A549 (cell line): Measurements from ENCODE around the gene HDAC1. TPM values are rescaled to one million over a fixed set of nuclear protein-coding genes. Genes with fewer than 3 reads are reported as not detected.
"Not testable (repeated sequence)": the region's sequence is repeated elsewhere in the genome, so short reads cannot be mapped to it uniquely, and the experiment has no call there.

Source experiments
- ATAC-seq, 2 experiments: fragments of 200-7000 bp in 1 of 2; fragments of >200 bp in 1 of 2; cut with Nextera tagmentation in 1 of 2; cut with Tn5 transposase in 1 of 2; 3 replicates each; pipeline versions ENCODE4 v1.8.0 to v1.9.1; 2018 to 2020; ENCODE audit warnings: mild to moderate bottlenecking in 1 of 2, moderate library complexity in 1 of 2
- CTCF ChIA-PET: fragments of 300-600 bp; sonication (Branson Sonifier 250); formaldehyde crosslinking; extraction: SDS; loops from one replicate; lab custom pipeline; 2021; ENCODE audit warnings: antibody characterized with exemption, inconsistent platforms; lab: Yijun Ruan, JAX
- POLR2A ChIA-PET: fragments of 350-600 bp; formaldehyde crosslinking; extraction: SDS; loops from one replicate; lab custom pipeline; 2021; ENCODE audit warnings: antibody characterized with exemption, inconsistent platforms; lab: Yijun Ruan, JAX
- DNase-seq, 2 experiments: peaks; one replicate each; pipeline versions ENCODE4 v3.0.0 to v3.0.0-alpha.2; 2011 to 2016; ENCODE audit warnings: low read depth in 1 of 2, low spot score in 1 of 2
- FAIRE-seq: peaks from 2 replicates; lab custom pipeline; 2011; peaks lifted over from hg19 to GRCh38; lab: Jason Lieb, UNC
- H3K27ac ChIP-seq, 2 experiments: fragments of >200 bp; sonication (Bioruptor Twin); formaldehyde crosslinking; 3 replicates each; pipeline ENCODE4 v1.5.1; 2016 to 2017
- H3K4me1 ChIP-seq: fragments of >200 bp; sonication (Bioruptor Twin); formaldehyde crosslinking; 3 replicates; pipeline ENCODE4 v1.6.1; 2016
- H3K4me2 ChIP-seq: fragments of >200 bp; sonication (Bioruptor Twin); formaldehyde crosslinking; 3 replicates; pipeline ENCODE4 v1.6.1; 2016
- H3K4me3 ChIP-seq: fragments of >200 bp; sonication (Bioruptor Twin); formaldehyde crosslinking; 3 replicates; pipeline ENCODE4 v1.5.1; 2016
- H3K9me3 ChIP-seq: fragments of >200 bp; sonication (Bioruptor Twin); formaldehyde crosslinking; 3 replicates; pipeline ENCODE4 v1.6.1; 2016
- CBX2 ChIP-seq: fragments of 200-600 bp; sonication (generic); IDR thresholded peaks from 2 replicates; pipeline ENCODE4 v1.6.1; 2016; ENCODE audit warnings: low read depth, mild to moderate bottlenecking, borderline replicate concordance
- CBX8 ChIP-seq: fragments of 200-600 bp; sonication (generic); IDR thresholded peaks from 2 replicates; pipeline ENCODE4 v1.6.1; 2016
- CEBPB ChIP-seq, 2 experiments: fragments of >200 bp in 1 of 2; sonication (Bioruptor Twin) in 1 of 2; formaldehyde crosslinking in 1 of 2; IDR thresholded peaks; 2 replicates each; pipeline ENCODE4 v1.6.1; 2012 to 2016
- EHF ChIP-seq: fragments of 250-450 bp; sonication (Bioruptor Pico); IDR thresholded peaks from 2 replicates; pipeline ENCODE4 v1.5.0; 2020; ENCODE audit warnings: mild to moderate bottlenecking
- EHMT2 ChIP-seq: fragments of 200-600 bp; sonication (generic); IDR thresholded peaks from 2 replicates; pipeline ENCODE4 v1.6.1; 2016; ENCODE audit warnings: antibody characterized with exemption, low read depth, mild to moderate bottlenecking, moderate library complexity
- FOSB ChIP-seq: fragments of 250-450 bp; sonication (Bioruptor Pico); IDR thresholded peaks from 2 replicates; pipeline ENCODE4 v1.5.0; 2020; ENCODE audit warnings: mild to moderate bottlenecking, moderate library complexity
- HEYL ChIP-seq: fragments of 250-450 bp; sonication (Bioruptor Pico); IDR thresholded peaks from 2 replicates; pipeline ENCODE4 v1.8.0; 2021; ENCODE audit warnings: mild to moderate bottlenecking, moderate library complexity
- HOXB13 ChIP-seq: fragments of 250-450 bp; sonication (Bioruptor Pico); IDR thresholded peaks from 2 replicates; pipeline ENCODE4 v1.5.0; 2020; ENCODE audit warnings: low read depth, mild to moderate bottlenecking, moderate library complexity
- JUNB ChIP-seq: fragments of >200 bp; sonication (Bioruptor Twin); formaldehyde crosslinking; IDR thresholded peaks from 2 replicates; pipeline ENCODE4 v1.6.1; 2016
- KDM5A ChIP-seq: fragments of 200-600 bp; sonication (generic); IDR thresholded peaks from 2 replicates; pipeline ENCODE4 v1.6.1; 2016; ENCODE audit warnings: antibody characterized with exemption, mild to moderate bottlenecking
- MAZ ChIP-seq: fragments of 150-350 bp; IDR thresholded peaks from 2 replicates; pipeline ENCODE4 v1.6.1; 2014; ENCODE audit warnings: antibody characterized with exemption, low read depth, low read length, borderline replicate concordance
- MYC ChIP-seq: IDR thresholded peaks from 2 replicates; pipeline ENCODE4 v1.6.1; 2012; ENCODE audit warnings: mild to moderate bottlenecking, inconsistent platforms, low read length, improper control_type of control experiment, borderline replicate concordance
- POLR2AphosphoS2 ChIP-seq: conservative IDR thresholded peaks from 2 replicates; pipeline ENCODE4 v1.6.1; 2012; ENCODE audit warnings: low read length, improper control_type of control experiment, inconsistent platforms
- RAD21 ChIP-seq, 2 experiments: fragments of >200 bp in 1 of 2; sonication (Bioruptor Twin) in 1 of 2; formaldehyde crosslinking in 1 of 2; IDR thresholded peaks in 1 of 2; conservative IDR thresholded peaks in 1 of 2; 2 replicates in 1 of 2; 3 replicates in 1 of 2; pipeline ENCODE4 v1.6.1; 2012 to 2018; ENCODE audit warnings: inconsistent platforms in 1 of 2
- RCOR1 ChIP-seq: fragments of 150-350 bp; IDR thresholded peaks from 2 replicates; pipeline ENCODE4 v1.6.1; 2014; ENCODE audit warnings: antibody characterized with exemption, low read length, low read depth
- RFX5 ChIP-seq: fragments of 450-650 bp; IDR thresholded peaks from 2 replicates; pipeline ENCODE4 v1.7.1; 2014; ENCODE audit warnings: antibody characterized with exemption, mild to moderate bottlenecking, moderate library complexity
- SREBF2 ChIP-seq: fragments of 450-650 bp; IDR thresholded peaks from 2 replicates; pipeline ENCODE4 v1.6.1; 2014; ENCODE audit warnings: mild to moderate bottlenecking, moderate library complexity
- TFCP2L1 ChIP-seq: fragments of 250-450 bp; sonication (Bioruptor Pico); IDR thresholded peaks from 2 replicates; pipeline ENCODE4 v1.5.0; 2021; ENCODE audit warnings: mild to moderate bottlenecking
- ZSCAN20 ChIP-seq: fragments of 250-450 bp; sonication (Bioruptor Pico); IDR thresholded peaks from 2 replicates; pipeline ENCODE4 v1.8.0; 2022; ENCODE audit warnings: mild to moderate bottlenecking, moderate library complexity
- WGBS: methylation state at CpG from one replicate; pipeline ENCODE4 v1.1.6; 2017; ENCODE audit errors: missing lambda C conversion rate; 5-methylcytosine and 5-hydroxymethylcytosine counted together
- polyA plus RNA-seq, 4 experiments: library from polyadenylated mRNA; depleted of rRNA in 3 of 4; stranded (reverse); fragments of >200 nt; fragmentation: RNase III in 1 of 4; extraction: RNeasy Plus Mini Kit Qiagen cat#74134 plus additional on column Dnase treatment in 1 of 4; gene quantifications; 2 replicates in 3 of 4; 3 replicates in 1 of 4; pipeline ENCODE4 v1.2.3, GENCODE V29; 2011 to 2017
- TF ChIP-seq, protein P1 (sequence below): fragments of >200 bp; sonication (Bioruptor Twin); formaldehyde crosslinking; IDR thresholded peaks from 2 replicates; pipeline ENCODE4 v1.6.1; 2016
- TF ChIP-seq, protein P2 (sequence below): fragments of >200 bp; sonication (Bioruptor Twin); formaldehyde crosslinking; IDR thresholded peaks from 3 replicates; pipeline ENCODE4 v1.5.1; 2016
- TF ChIP-seq, protein P3 (sequence below): fragments of 150-350 bp; IDR thresholded peaks from 2 replicates; pipeline ENCODE4 v1.6.1; 2014; ENCODE audit warnings: low read depth, mild to moderate bottlenecking, low read length

HDAC1 gene
- polyA plus RNA-seq, 2 of the 4 experiments (the other 2 are of a cell fraction) = 99.6 to 135 TPM

DNA sequence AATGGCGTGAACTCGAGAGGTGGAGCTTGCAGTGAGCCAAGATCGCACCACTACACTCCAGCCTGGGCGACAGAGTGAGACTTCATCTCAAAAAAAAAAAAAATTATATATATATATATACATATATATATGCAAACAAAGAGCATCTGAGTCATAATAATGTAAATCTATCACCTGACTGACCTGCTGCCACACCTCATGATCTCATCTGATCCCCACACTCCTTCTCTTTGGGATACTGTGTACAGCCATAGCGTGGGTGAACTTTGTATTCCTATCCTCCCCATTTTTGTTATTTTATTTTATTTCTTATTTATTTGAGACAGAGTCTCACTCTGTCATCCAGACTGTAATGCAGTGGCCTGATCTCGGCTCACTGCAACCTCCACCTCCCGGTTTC, 2.6 kb upstream of the HDAC1 start:
- no peak for TF ChIP-seq JUNB
- TF ChIP-seq KDM5A = no peak
- no peak for TF ChIP-seq SREBF2
- no peak for TF ChIP-seq TFCP2L1 (CRISPR knock-in tag)

DNA sequence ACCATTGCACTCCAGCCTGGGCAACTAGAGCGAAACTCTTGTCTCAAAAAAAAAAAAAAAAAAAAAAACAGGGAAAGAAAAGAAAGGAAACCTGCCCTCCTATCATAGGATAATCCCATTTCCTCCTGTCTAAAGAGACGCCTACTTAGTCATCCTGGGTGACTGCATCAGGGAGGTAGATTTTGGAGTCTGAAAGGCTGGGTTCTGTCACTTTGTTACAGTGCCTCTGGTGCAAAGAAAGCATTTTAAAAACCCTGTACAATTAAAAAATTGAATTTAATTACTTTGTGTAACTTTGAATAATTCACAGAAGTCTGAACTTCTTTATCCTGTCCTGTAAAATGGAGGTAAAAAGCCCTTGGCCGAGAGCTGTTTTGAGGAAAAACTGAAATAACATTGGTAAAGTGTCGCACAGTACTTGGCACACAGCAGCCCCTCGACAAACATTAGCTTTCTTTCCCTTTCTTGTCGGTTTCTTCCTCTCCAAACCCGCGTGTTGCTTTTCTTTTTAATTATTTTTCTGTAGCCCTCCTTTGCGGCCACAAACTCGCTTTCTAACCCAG, 657 bp upstream of the HDAC1 start:
- Histone ChIP-seq H3K4me2 (peak overlapping the region; percentile 84), H3K9me3 (no peaks in the 10 kb centered on the region), H3K4me3 (peak overlapping the region; percentile 90), H3K27ac (peak overlapping the region; percentile 92 to 95), H3K4me1 (peaks cover 22% of the 10 kb centered on the region)
- FAIRE-seq = no peak
- POLR2A ChIA-PET = interaction anchor here (0.7 to 1.4 kb wide), 5 partner anchors 25 to 51 kb away, joined by 3 to 11 read pairs (median 8); partner anchors contain the start of gene MARCKSL1
- ATAC-seq = peak; percentile 64 to 65; a peak in 5 of 6 replicates
- WGBS = 21% methylated on average over 10 of the region's 10 CpGs
- peak; percentile 54 to 55 for DNase-seq
- peak; percentile 60; the same call in 1 of the 2 replicates for TF ChIP-seq HOXB13 (CRISPR knock-in tag)
- TF ChIP-seq CEBPB (IDR thresholded peaks at IDR 0.05) = no peak
- CTCF ChIA-PET = interaction anchor here (0.9 to 2.8 kb wide), 4 partner anchors 12 to 50 kb away, joined by 3 to 9 read pairs (median 4); no protein-coding TSS in a partner anchor

More for the DNA sequence above, 2.6 kb upstream of the HDAC1 start:
- H3K9me3 ChIP-seq = no peaks in the 10 kb centered on the region
- ATAC-seq (no peak), DNase-seq (no peak), FAIRE-seq (no peak)
- WGBS = 93% methylated on average over 7 of the region's 7 CpGs
- no peak overlapping the region for H3K27ac ChIP-seq
- ChIA-PET CTCF (interaction anchor here (1.5 to 2.8 kb wide), 2 partner anchors 27 to 48 kb away, joined by 7 to 9 read pairs; no protein-coding TSS in a partner anchor), POLR2A (no interaction called here)
- no peak overlapping the region for H3K4me2 ChIP-seq
- no peak overlapping the region for H3K4me3 ChIP-seq
- peaks cover 22% of the 10 kb centered on the region for H3K4me1 ChIP-seq

DNA sequence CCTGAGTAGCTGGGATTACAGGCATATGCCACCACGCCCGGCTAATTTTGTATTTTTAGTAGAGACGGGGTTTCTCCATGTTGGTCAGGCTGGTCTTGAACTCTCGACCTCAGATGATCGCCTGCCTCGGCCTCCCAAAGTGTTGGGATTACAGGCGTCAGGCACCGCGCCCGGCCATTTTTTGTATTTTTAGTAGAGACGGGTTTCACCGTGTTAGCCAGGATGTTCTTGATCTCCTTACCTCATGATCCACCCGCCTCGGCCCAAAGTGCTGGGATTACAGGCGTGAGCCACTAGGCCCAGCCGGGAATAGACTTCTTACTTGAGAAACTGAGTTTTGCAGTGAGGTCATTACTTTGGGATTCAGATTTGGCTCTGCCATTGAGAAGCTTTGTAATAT, 6.3 kb downstream of the HDAC1 start:
- H3K9me3 ChIP-seq, H3K4me2 ChIP-seq, H3K4me3 ChIP-seq, FAIRE-seq, ATAC-seq, POLR2A ChIA-PET, H3K4me1 ChIP-seq, H3K27ac ChIP-seq, DNase-seq: not testable (repeated sequence)
- CTCF ChIA-PET = interaction anchor here (0.5 kb wide), 1 partner anchor 73 kb away, joined by 3 read pairs; no protein-coding TSS in a partner anchor
- 98% methylated on average over 16 of the region's 16 CpGs for WGBS

DNA sequence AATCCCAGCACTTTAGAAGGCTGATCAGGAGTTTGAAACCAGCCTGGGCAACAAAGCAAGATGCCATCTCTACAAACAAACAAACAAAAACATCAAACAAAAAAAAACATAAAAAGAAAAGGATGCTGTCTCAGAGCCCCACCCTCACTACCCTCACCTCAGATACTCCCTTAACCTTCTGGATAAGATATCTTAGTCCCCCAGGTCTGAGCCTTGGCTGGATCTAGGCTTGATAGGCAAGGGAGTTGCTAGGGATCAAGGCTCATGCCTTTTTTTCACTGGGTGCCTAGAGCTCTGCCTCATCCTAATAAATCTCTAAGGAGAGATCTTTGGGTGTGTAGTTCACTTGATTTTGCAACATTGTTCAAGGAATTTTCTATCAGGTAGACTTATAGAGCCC, 7.4 kb downstream of the HDAC1 start:
- FAIRE-seq = no peak
- TF ChIP-seq HEYL (CRISPR knock-in tag) (no peak), MYC (no peak), MAZ (no peak), EHMT2 (no peak), POLR2AphosphoS2 (no peak), RFX5 (no peak)
- TF ChIP-seq, all 56 proteins: peak for 0
- H3K9me3 ChIP-seq = peaks cover 1% of the 10 kb centered on the region; the same call in 1 of the 3 replicates
- H3K27ac ChIP-seq = no peak overlapping the region
- H3K4me2 ChIP-seq = no peak overlapping the region
- no peak for ATAC-seq
- CTCF ChIA-PET = no interaction called here
- POLR2A ChIA-PET = no interaction called here
- H3K4me1 ChIP-seq = no peaks in the 10 kb centered on the region
- no peak overlapping the region for H3K4me3 ChIP-seq
- no peak for DNase-seq

DNA sequence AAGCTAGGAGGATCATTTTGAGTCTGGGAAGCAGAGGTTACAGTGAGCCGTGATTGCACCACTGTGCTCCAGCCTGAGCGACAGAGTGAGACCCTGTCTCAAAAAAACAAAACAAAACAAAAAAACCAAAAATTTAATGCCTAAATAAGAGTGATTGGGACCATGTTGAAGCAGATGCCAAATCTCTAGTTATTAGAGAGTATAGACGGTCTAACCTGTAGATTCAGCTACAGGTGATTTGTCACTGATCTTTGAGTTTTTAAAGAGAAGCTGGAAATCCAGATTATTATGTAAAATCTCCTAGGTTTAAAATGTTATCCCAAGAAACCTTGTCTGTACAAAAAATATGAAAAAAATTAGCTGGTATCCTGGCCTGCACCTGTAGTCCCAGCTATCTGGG, 11.5 kb downstream of the HDAC1 start:
- Histone ChIP-seq H3K4me2 (no peak overlapping the region), H3K9me3 (peaks cover 10% of the 10 kb centered on the region; the same call in 2 of the 3 replicates), H3K27ac (no peak overlapping the region), H3K4me3 (no peak overlapping the region), H3K4me1 (peaks cover 10% of the 10 kb centered on the region; the same call in 2 of the 3 replicates)
- no peak for FAIRE-seq
- no peak for DNase-seq
- no peak for TF ChIP-seq HEYL (CRISPR knock-in tag)
- no peak for TF ChIP-seq CBX2
- no peak for TF ChIP-seq EHF
- TF ChIP-seq, protein P1, sequence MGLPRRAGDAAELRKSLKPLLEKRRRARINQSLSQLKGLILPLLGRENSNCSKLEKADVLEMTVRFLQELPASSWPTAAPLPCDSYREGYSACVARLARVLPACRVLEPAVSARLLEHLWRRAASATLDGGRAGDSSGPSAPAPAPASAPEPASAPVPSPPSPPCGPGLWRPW = no peak
- no peak for TF ChIP-seq RAD21 (conservative IDR thresholded peaks at IDR 0.05 in 1 of 2, IDR thresholded peaks at IDR 0.05 in 1 of 2)
- TF ChIP-seq, protein P2, sequence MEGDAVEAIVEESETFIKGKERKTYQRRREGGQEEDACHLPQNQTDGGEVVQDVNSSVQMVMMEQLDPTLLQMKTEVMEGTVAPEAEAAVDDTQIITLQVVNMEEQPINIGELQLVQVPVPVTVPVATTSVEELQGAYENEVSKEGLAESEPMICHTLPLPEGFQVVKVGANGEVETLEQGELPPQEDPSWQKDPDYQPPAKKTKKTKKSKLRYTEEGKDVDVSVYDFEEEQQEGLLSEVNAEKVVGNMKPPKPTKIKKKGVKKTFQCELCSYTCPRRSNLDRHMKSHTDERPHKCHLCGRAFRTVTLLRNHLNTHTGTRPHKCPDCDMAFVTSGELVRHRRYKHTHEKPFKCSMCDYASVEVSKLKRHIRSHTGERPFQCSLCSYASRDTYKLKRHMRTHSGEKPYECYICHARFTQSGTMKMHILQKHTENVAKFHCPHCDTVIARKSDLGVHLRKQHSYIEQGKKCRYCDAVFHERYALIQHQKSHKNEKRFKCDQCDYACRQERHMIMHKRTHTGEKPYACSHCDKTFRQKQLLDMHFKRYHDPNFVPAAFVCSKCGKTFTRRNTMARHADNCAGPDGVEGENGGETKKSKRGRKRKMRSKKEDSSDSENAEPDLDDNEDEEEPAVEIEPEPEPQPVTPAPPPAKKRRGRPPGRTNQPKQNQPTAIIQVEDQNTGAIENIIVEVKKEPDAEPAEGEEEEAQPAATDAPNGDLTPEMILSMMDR = no peak
- no peak for TF ChIP-seq FOSB (CRISPR knock-in tag)
- no peak for TF ChIP-seq ZSCAN20 (CRISPR knock-in tag)
- no peak for TF ChIP-seq RCOR1
- TF ChIP-seq, protein P3, sequence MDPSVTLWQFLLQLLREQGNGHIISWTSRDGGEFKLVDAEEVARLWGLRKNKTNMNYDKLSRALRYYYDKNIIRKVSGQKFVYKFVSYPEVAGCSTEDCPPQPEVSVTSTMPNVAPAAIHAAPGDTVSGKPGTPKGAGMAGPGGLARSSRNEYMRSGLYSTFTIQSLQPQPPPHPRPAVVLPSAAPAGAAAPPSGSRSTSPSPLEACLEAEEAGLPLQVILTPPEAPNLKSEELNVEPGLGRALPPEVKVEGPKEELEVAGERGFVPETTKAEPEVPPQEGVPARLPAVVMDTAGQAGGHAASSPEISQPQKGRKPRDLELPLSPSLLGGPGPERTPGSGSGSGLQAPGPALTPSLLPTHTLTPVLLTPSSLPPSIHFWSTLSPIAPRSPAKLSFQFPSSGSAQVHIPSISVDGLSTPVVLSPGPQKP = no peak
- no peak for TF ChIP-seq CBX8
- POLR2A ChIA-PET = no interaction called here
- 86% methylated on average over 3 of the region's 3 CpGs for WGBS
- ATAC-seq = no peak
- CTCF ChIA-PET = interaction anchor here (0.6 to 2.1 kb wide), 5 partner anchors 9 to 345 kb away, joined by 3 to 7 read pairs (median 4); no protein-coding TSS in a partner anchor
